IMR-90 (cell line): ENCODE measurements around the gene ZDHHC1. TPM values are rescaled to one million over a fixed set of nuclear protein-coding genes. Genes with fewer than 3 reads are reported as not detected.
A peak's percentile ranks its signal among the peaks of the same experiment; 100 is the strongest.
"Not testable (repeated sequence)": the region's sequence is repeated elsewhere in the genome, so short reads cannot be mapped to it uniquely, and the experiment has no call there.

Experiments used
- ATAC-seq: fragments of 200-7000 bp; cut with Tn5 transposase; 2 replicates; pipeline ENCODE4 v1.9.1; 2020; ENCODE audit warnings: low read depth, mild to moderate bottlenecking, moderate library complexity
- BruUV-seq: library from RNA; stranded (reverse); fragments of 400-500 nt; replicated peaks from 2 replicates; lab custom pipeline; 2021; lab: Mats Ljungman, UMichigan
- CTCF ChIA-PET: fragments of 300-600 bp; formaldehyde crosslinking; extraction: SDS; loops from one replicate; lab custom pipeline; 2021; ENCODE audit warnings: antibody characterized with exemption; lab: Yijun Ruan, JAX
- POLR2A ChIA-PET: fragments of 300-600 bp; sonication (Branson Sonifier 250); formaldehyde crosslinking; loops from one replicate; lab custom pipeline; 2022; ENCODE audit warnings: antibody characterized with exemption; ENCODE audit not compliant: unreplicated experiment; lab: Charles Lee
- DNase-seq: peaks from one replicate; pipeline ENCODE4 v3.0.0; 2013
- H2AFZ ChIP-seq: replicated peaks from 2 replicates; pipeline ENCODE3; 2013; ENCODE audit warnings: low read length, mild to moderate bottlenecking; ENCODE audit not compliant: poor library complexity
- H2AK5ac ChIP-seq: 2 replicates; pipeline ENCODE4 v1.6.1; 2013; ENCODE audit warnings: low read depth, low read length, inconsistent platforms
- H2AK9ac ChIP-seq: replicated peaks from 2 replicates; pipeline ENCODE3; 2013; ENCODE audit warnings: mild to moderate bottlenecking, low read depth, low read length, moderate library complexity; ENCODE audit not compliant: poor library complexity
- H2BK120ac ChIP-seq: 2 replicates; pipeline ENCODE4 v1.6.1; 2013; ENCODE audit warnings: low read depth, low read length, inconsistent platforms
- H2BK15ac ChIP-seq: 3 replicates; pipeline ENCODE4 v1.6.1; 2013; ENCODE audit warnings: low read depth, low read length, inconsistent platforms
- H2BK20ac ChIP-seq: 2 replicates; pipeline ENCODE4 v1.6.1; 2013; ENCODE audit warnings: low read depth, mild to moderate bottlenecking, inconsistent platforms, low read length, moderate library complexity
- H2BK5ac ChIP-seq: 2 replicates; pipeline ENCODE4 v1.6.1; 2013; ENCODE audit warnings: mild to moderate bottlenecking, low read depth, low read length, inconsistent platforms; ENCODE audit not compliant: poor library complexity, severe bottlenecking
- H3K14ac ChIP-seq: replicated peaks from 2 replicates; pipeline ENCODE4 v1.6.1; 2013; ENCODE audit warnings: low read depth, low read length, inconsistent platforms
- H3K18ac ChIP-seq: 2 replicates; pipeline ENCODE4 v1.6.1; 2013; ENCODE audit warnings: low read depth, low read length, control low read depth
- H3K23ac ChIP-seq: 2 replicates; pipeline ENCODE4 v1.6.1; 2013; ENCODE audit warnings: low read depth, low read length, inconsistent platforms
- H3K27ac ChIP-seq: 2 replicates; pipeline ENCODE4 v1.5.1; 2013; ENCODE audit warnings: mild to moderate bottlenecking, control low read depth, low read length; ENCODE audit not compliant: insufficient read depth
- H3K27me3 ChIP-seq: 2 replicates; pipeline ENCODE4 v1.6.1; 2013; ENCODE audit warnings: low read length; ENCODE audit not compliant: control insufficient read depth, insufficient read depth
- H3K36me3 ChIP-seq: 2 replicates; pipeline ENCODE4 v1.6.1; 2013; ENCODE audit warnings: low read length, mixed read lengths; ENCODE audit not compliant: control insufficient read depth, insufficient read depth
- H3K4ac ChIP-seq: 2 replicates; pipeline ENCODE4 v1.6.1; 2013; ENCODE audit warnings: low read depth, low read length, inconsistent platforms
- H3K4me1 ChIP-seq: 2 replicates; pipeline ENCODE4 v1.6.1; 2013; ENCODE audit warnings: low read length, mixed read lengths; ENCODE audit not compliant: control insufficient read depth, insufficient read depth
- H3K4me2 ChIP-seq: 2 replicates; pipeline ENCODE4 v1.6.1; 2013; ENCODE audit warnings: low read depth, mild to moderate bottlenecking, control low read depth, low read length, moderate library complexity
- H3K4me3 ChIP-seq: 2 replicates; pipeline ENCODE4 v1.5.1; 2013; ENCODE audit warnings: low read depth, mild to moderate bottlenecking, control low read depth, low read length, moderate library complexity; ENCODE audit not compliant: insufficient read depth
- H3K56ac ChIP-seq: 2 replicates; pipeline ENCODE4 v1.6.1; 2013; ENCODE audit warnings: low read length, inconsistent platforms; ENCODE audit not compliant: insufficient read depth; ENCODE audit errors: extremely low read depth
- H3K79me1 ChIP-seq, 2 experiments: 2 replicates each; pipeline ENCODE4 v1.6.1; 2013; ENCODE audit warnings: low read length in 2 of 2, inconsistent platforms in 1 of 2, low read depth in 1 of 2
- H3K9ac ChIP-seq: 2 replicates; pipeline ENCODE4 v1.6.1; 2013; ENCODE audit warnings: low read depth, low read length, control low read depth
- H3K9me1 ChIP-seq: 2 replicates; pipeline ENCODE4 v1.6.1; 2013; ENCODE audit warnings: low read length, inconsistent platforms; ENCODE audit not compliant: insufficient read depth
- H3K9me3 ChIP-seq: 2 replicates; pipeline ENCODE4 v1.6.1; 2013; ENCODE audit warnings: low read length; ENCODE audit not compliant: control insufficient read depth, insufficient read depth
- H4K20me1 ChIP-seq: 2 replicates; pipeline ENCODE4 v1.6.1; 2013; ENCODE audit warnings: low read length, inconsistent platforms; ENCODE audit not compliant: insufficient read depth
- H4K5ac ChIP-seq: 2 replicates; pipeline ENCODE4 v1.6.1; 2013; ENCODE audit warnings: mild to moderate bottlenecking, low read depth, low read length, control low read depth
- H4K8ac ChIP-seq, 2 experiments: 2 replicates each; pipeline ENCODE4 v1.6.1; 2013; ENCODE audit warnings: low read depth in 2 of 2, low read length in 2 of 2, control low read depth in 1 of 2, inconsistent platforms in 1 of 2
- H4K91ac ChIP-seq: 2 replicates; pipeline ENCODE4 v1.6.1; 2013; ENCODE audit warnings: low read depth, low read length, inconsistent platforms; ENCODE audit not compliant: insufficient read depth
- WGBS, 2 experiments: methylation state at CpG; one replicate each; pipeline versions ENCODE4 v1.1.5 to v1.1.7; 2013; ENCODE audit warnings: missing lambda C conversion rate in 2 of 2; ENCODE audit not compliant: insufficient read length in 1 of 2; ENCODE audit errors: extremely low coverage in 2 of 2; 5-methylcytosine and 5-hydroxymethylcytosine counted together
- dilution Hi-C: fragments of 300-500 bp; cut with HindIII; formaldehyde crosslinking; loops from one replicate; pipeline ENCODE4 v1.14.3; 2018; ENCODE audit warnings: low sequenced_read_pairs; ENCODE audit not compliant: unreplicated experiment
- in situ Hi-C: fragments of 300-500 bp; cut with MboI; formaldehyde crosslinking; loops from 3 replicates; pipeline ENCODE4 v1.14.3; 2019; ENCODE audit warnings: low sequenced_read_pairs, inconsistent platforms, mixed read lengths
- intact Hi-C: fragments of 100-400 bp; cut with micrococcal nuclease; formaldehyde crosslinking; loops from 2 replicates; pipeline ENCODE4 v1.10.0; 2022
- polyA plus RNA-seq, 3 experiments: library from polyadenylated mRNA; depleted of rRNA; stranded (reverse); fragments of >200 nt; gene quantifications; 2 replicates each; pipeline ENCODE4 v1.2.3, GENCODE V29; 2012; ENCODE audit warnings: low replicate concordance in 1 of 3
- total RNA-seq: library from RNA; depleted of rRNA; stranded (reverse); fragments of >200 nt; gene quantifications from 2 replicates; pipeline ENCODE4 v1.2.3, GENCODE V29; 2012

Gene ZDHHC1
- total and polyA plus RNA-seq, 2 of the 4 experiments (the other 2 are of a cell fraction), result 2.0 to 5.9 TPM

GRCh38 chr16:67415421-67415820 is 856 bp downstream of the ZDHHC1 start:
- in situ Hi-C loops, result not testable (repeated sequence)

More at GRCh38 chr16:67415421-67415820, 856 bp downstream of the ZDHHC1 start:
- H3K9me3 ChIP-seq, H3K27ac ChIP-seq, CTCF ChIA-PET, BruUV-seq, intact Hi-C loops, H3K4me1 ChIP-seq, H3K9me1 ChIP-seq, DNase-seq, H3K36me3 ChIP-seq, ATAC-seq, H2BK120ac ChIP-seq, H4K5ac ChIP-seq, H2BK5ac ChIP-seq, H3K27me3 ChIP-seq, H3K18ac ChIP-seq, dilution Hi-C loops, H2AFZ ChIP-seq, POLR2A ChIA-PET, H2BK15ac ChIP-seq, H4K20me1 ChIP-seq, H3K56ac ChIP-seq, H2AK9ac ChIP-seq: not testable (repeated sequence)
- peak overlapping the region; percentile 73; the same call in 1 of the 2 replicates for H3K4ac ChIP-seq
- peak overlapping the region; percentile 86 for H3K9ac ChIP-seq
- H3K79me1 ChIP-seq, result peaks cover 2 to 15% of the 10 kb centered on the region in 2 experiments; a peak in 3 of 4 replicates
- peak overlapping the region; percentile 87 for H3K14ac ChIP-seq
- peak overlapping the region; percentile 78; the same call in 1 of the 2 replicates for H4K91ac ChIP-seq
- H2AK5ac ChIP-seq, result 0 out of 2 replicates have a peak overlapping the region, but pooled peaks have one; percentile 13
- 90% methylated on average over 9 of the region's 19 CpGs; no CpG with 5 or more reads in 1 of the 2 experiments for WGBS, 2 experiments
- H4K8ac ChIP-seq, result peak overlapping the region; percentile 95; a peak in 2 of 4 replicates
- H3K4me3 ChIP-seq, result peak overlapping the region; percentile 78
- 0 out of 2 replicates have a peak overlapping the region, but pooled peaks have one; percentile 14 for H2BK20ac ChIP-seq
- peak overlapping the region; percentile 79 for H3K23ac ChIP-seq
- peak overlapping the region; percentile 83 for H3K4me2 ChIP-seq
